Posterior vena cava (tissue), 2 donors: ENCODE measurements around the gene FHOD1. TPM values are rescaled to one million over a fixed set of nuclear protein-coding genes. Genes with fewer than 3 reads are reported as not detected.

Experiments
- DNase-seq: peaks from one replicate; pipeline ENCODE4 v3.0.0-alpha.2; 2020; ENCODE audit warnings: low spot score
- intact Hi-C, 2 donors: fragments of 100-400 bp; cut with DNase I; formaldehyde crosslinking; loops; one replicate each; pipeline versions ENCODE4 v1.14.1 to v1.14.2; 2022 to 2023
- microRNA-seq, 2 donors: library from miRNA; unstranded; fragments of <30 nt; microRNA quantifications; one replicate each; pipeline ENCODE4 v1.2.0, GENCODE V29; 2020 to 2021; ENCODE audit warnings: borderline microRNAs expressed in 2 of 2
- total RNA-seq, 2 donors: library from RNA; stranded (reverse); fragmentation: NEBNext Ultra II Directional; extraction: Animal tissue kit (Norgen Biotek cat#: 25700); gene quantifications; one replicate each; pipeline ENCODE4 v1.2.1, GENCODE V29; 2021
- donor health status: DM: yes; HTN: yes; CAD: no.
- donor health status: DM: yes; HTN: yes; CAD: no.

The FHOD1 gene
- total RNA-seq, 2 donors from 2014 or later: 23.8 to 32.9 TPM

DNA sequence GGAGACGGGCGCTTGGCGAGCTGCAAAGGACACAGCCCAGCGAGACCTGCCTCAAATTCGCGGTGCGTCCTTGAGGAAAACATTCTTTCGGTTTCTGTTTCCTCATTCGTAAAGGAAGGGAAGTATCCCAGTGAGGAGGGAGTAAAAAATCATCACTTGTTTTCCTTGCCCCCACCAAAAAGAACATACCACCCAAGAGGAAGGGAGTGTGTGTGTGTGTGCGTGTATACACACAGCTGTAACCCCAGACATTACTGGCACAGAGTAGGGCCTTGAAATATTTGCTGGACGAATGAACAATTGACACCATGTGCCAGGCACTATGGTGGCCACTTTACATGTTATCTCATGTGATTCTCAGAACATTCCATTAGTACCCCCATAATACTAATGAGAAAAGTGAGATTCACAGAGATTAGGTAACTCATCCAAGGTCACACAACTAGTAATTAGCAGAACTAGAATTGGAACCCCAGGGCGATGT, 61.6 kb downstream of the FHOD1 start:
- intact Hi-C loops: loop anchor here (2.0 to 10.0 kb wide), 2 partner anchors 211 to 229 kb away; no protein-coding TSS in a partner anchor
- no peak for DNase-seq

DNA sequence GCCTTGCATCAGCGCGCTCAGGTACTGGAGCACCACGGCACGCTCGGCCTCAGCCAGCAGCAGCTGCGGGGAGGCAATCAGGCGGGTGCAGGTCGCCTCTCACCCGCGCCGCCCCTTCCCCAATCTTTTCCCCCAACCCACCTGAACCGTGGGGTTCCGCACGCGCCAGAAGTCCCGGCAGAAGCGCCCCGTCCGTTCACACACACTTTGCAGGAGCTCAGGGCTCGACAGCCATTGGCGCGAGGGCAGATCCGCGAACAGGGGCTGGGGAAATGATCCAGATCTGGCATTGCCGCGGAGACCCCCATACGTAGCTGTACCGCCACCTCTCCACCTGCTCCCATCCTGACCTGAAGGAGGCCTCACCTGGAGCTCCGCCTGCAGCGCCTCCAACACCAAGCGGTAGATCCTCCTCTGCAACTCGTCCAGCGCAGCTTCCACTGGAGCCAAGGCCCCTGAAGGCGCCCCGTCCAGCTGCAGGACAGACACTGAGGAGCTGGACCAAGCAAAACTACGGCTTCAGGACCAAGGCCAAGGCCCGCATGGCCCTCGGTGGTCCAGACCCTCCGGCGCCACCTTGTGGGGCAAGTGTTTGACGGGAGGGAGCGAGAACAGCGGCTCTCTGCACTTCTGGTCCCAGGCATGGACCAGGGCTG, 62.2 kb downstream of the FHOD1 start:
- intact Hi-C loops: loop anchor here in 1 of 2 donors (10.0 kb wide), 1 partner anchor 210 kb away; no protein-coding TSS in a partner anchor
- DNase-seq: peak; percentile 98

- intact Hi-C loops: loop anchor here in 1 of 2 donors (10.0 kb wide), 1 partner anchor 210 kb away; no protein-coding TSS in a partner anchor
- no peak for DNase-seq
Measured at GRCh38 chr16:67184453-67184994, 62.8 kb downstream of the FHOD1 start.

DNA sequence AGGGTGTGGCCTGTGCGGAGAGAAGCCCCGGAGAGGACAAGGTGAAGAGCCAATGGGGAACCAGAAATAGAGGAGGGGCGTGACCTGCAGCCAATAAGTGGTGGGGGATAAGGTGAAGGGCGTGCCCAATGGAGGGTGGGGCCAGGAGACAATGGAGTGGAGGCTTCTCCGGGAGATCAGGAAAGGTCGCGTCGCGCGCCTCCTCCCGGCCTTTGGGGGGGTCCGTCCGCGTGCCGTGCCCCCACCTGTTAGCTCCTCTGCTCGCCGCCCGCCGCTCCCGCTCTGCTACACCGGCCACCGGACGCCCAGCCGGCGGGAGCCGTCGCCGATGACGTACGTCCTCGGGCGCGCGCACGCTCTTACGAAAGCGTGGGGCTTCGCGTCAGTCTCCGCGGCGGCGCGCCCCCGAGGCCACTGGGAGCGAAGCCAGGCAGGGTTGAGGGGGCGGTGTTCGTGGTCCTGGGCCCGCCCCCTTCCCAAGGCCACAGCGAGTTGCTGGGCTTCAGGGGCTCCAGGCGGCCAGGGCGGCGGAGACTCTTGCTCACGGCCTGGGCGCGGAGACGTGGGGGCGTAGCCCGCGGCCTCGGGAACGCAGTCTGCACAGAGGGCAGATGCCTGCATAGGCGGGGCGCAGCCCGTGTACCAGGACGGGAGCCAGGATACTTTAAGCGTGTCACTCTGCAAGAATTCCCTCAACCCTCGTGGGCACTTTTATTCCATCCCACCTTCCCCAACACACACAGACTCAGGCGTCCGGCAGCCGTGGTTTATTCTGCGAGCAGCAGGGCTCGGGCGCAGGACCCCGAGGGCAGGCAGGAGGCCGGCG, 63.4 kb downstream of the FHOD1 start, which contains the start of gene MATCAP1:
TSS of gene MATCAP1 (minus strand) at position 337 of the 826 bp plus-strand sequence. CDS start 3,353 bp downstream, outside the sequence.
- peak; percentile 97 for DNase-seq
- intact Hi-C loops: loop anchor here in 1 of 2 donors (10.0 kb wide), 1 partner anchor 209 kb away; no protein-coding TSS in a partner anchor

GRCh38 chr16:67183284-67183626, 64.0 kb downstream of the FHOD1 start:
- no peak for DNase-seq
- intact Hi-C loops: loop anchor here in 1 of 2 donors (10.0 kb wide), 1 partner anchor 208 kb away; no protein-coding TSS in a partner anchor

DNA sequence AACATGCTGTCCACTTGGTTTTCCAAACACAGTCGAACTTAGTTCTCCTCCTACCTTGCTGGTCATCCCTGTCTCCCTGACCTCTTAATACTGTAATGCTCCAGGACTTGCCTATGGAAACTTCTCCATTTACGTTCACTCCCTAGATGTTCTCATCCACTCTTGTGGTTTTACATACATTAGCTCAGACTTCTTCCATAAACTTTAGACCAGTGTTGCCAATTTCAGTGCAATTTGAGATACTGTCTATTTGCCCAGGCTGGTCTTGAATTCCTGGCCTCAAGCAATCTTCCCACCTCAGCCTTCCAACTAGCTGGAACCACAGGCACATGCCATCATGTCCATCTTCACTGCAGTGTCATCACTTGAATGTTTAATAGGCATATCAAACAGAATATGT, 65.0 kb downstream of the FHOD1 start:
- no peak for DNase-seq
- intact Hi-C loops: loop anchor here in 1 of 2 donors (10.0 kb wide), 1 partner anchor 207 kb away; no protein-coding TSS in a partner anchor

DNA sequence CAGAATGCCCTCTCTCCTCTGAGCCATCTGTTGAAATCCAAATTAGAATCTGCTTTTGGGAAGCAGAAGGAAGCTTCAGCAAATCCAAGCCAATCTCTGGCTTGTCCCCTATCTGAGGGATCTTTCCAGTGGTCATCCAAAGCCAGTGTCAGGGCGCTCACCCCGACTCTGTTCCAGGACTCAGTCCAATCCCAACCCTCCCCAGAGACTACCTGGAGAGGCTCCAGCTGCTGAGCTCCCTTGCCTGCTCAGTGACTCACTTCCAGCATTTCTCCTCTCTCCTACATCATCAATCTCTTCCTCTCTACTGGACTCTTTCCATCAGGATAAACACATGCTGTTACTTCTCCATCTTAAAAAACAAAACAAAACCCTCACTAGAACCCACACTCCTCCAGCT, 65.9 kb downstream of the FHOD1 start:
- intact Hi-C loops: loop anchor here in 1 of 2 donors (10.0 kb wide), 1 partner anchor 207 kb away; no protein-coding TSS in a partner anchor
- DNase-seq: peak; percentile 92

DNA sequence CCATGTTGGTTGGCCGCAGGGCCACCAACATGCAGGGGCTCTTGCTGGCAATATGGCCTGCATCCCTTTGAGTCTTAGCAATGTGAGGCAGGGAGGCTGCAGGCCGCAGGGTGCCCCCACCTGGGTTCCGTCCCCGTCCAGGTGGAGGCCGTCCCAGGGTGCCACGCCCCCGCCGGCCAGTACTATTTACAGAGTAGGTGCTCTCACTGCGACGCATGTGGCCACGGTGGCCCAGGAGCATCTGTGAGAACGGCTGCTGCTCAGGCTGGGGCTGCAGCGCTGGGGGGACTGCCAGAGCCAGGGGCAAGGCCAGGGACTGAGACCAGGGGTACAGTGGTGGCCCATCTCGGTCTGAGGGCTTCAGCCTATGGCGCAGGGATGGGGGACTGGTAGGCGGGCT, 67.1 kb downstream of the FHOD1 start:
- no peak for DNase-seq
- intact Hi-C loops: loop anchor here in 1 of 2 donors (10.0 kb wide), 1 partner anchor 205 kb away; no protein-coding TSS in a partner anchor

DNA sequence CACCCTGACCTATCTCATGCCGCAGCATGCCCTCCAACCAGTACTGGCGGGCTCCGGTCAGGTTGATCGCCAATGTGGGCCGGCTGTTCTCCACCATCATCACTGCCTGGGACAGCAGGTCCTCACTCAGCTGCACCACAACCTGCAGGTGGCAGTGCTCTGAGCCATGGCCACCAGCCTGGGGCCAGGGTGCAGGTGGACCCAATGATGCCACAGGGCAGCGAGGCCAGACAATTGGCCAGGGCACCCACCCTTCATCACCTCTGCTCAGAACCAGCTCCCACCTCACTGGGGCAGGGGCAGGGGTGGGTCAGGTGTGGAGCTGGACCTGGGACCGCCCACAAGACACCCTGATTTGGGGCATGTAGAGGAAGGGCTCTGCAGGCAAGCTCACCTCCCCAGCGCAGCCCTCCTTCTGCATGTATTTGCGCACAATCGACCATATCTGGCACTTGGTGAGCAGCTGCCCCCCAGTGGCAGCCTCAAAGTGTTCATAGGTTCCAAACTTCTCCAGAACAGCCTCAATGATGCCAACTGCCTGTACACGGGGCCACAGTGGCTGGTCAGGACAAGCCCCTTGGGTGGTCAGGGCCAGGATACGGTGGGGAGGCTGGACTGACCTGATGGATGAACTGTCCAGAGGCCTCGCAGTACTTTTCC, 67.7 kb downstream of the FHOD1 start:
- intact Hi-C loops: loop anchor here in 1 of 2 donors (10.0 kb wide), 1 partner anchor 205 kb away; no protein-coding TSS in a partner anchor

More for the DNA sequence above, 67.7 kb downstream of the FHOD1 start:
- no peak for DNase-seq

Small RNA genes within 50 kb of the gene (microRNA-seq; reads per million reads assigned to microRNA genes)
- 137 to 214 reads per million in 2 donors for gene MIR328

Other genes with a start within 250 kb of the FHOD1 start
- gene CBFB, start 218.3 kb downstream of the FHOD1 start, total RNA-seq: 10 to 100 TPM; 39.7 to 42.0 TPM
- gene PHAF1, start 137.5 kb downstream of the FHOD1 start, total RNA-seq: 10 to 100 TPM; 10.4 to 12.0 TPM
- 10 to 100 TPM; 13.0 to 22.0 TPM for gene B3GNT9, start 96.5 kb downstream of the FHOD1 start, total RNA-seq
- 10 to 100 TPM; 15.6 to 17.4 TPM for gene TRADD, start 87.6 kb downstream of the FHOD1 start, total RNA-seq
- 10 to 100 TPM in 1 of 2 donors, 1 to 10 TPM in 1; 9.2 to 13.0 TPM for gene FBXL8, start 87.5 kb downstream of the FHOD1 start, total RNA-seq
- gene HSF4, start 82.7 kb downstream of the FHOD1 start, total RNA-seq: 10 to 100 TPM; 25.8 to 40.1 TPM
- gene NOL3, start 76.9 kb downstream of the FHOD1 start, total RNA-seq: 10 to 100 TPM; 18.8 to 31.6 TPM
- 10 to 100 TPM; 18.3 to 22.1 TPM for gene MATCAP1, start 63.5 kb downstream of the FHOD1 start, total RNA-seq
- gene EXOC3L1, start 57.3 kb downstream of the FHOD1 start, total RNA-seq: 1 to 10 TPM; 1.6 to 3.1 TPM
- 10 to 100 TPM; 42.0 to 43.8 TPM for gene E2F4, start 55.3 kb downstream of the FHOD1 start, total RNA-seq
- 1 to 10 TPM in 1 of 2 donors, under 1 TPM in 1; 0.93 to 1.2 TPM for gene ELMO3, start 48.4 kb downstream of the FHOD1 start, total RNA-seq
- 10 to 100 TPM; 25.1 to 33.1 TPM for gene TMEM208, start 20.4 kb downstream of the FHOD1 start, total RNA-seq
- 1 to 10 TPM in 1 of 2 donors, under 1 TPM in 1; 0.57 to 1.1 TPM for gene SLC9A5, start 1.5 kb upstream of the FHOD1 start, total RNA-seq
- gene PLEKHG4, start 32.1 kb upstream of the FHOD1 start, total RNA-seq: 1 to 10 TPM; 3.2 to 5.4 TPM
- gene KCTD19, start 79.3 kb upstream of the FHOD1 start, total RNA-seq: not detected
- under 1 TPM in 1 of 2 donors, not detected in 1; 0.56 TPM for gene LRRC36, start 79.3 kb upstream of the FHOD1 start, total RNA-seq
- 10 to 100 TPM in 1 of 2 donors, 1 to 10 TPM in 1; 8.2 to 39.3 TPM for gene TPPP3, start 146.0 kb upstream of the FHOD1 start, total RNA-seq
- gene ZDHHC1, start 169.0 kb upstream of the FHOD1 start, total RNA-seq: 10 to 100 TPM; 10.7 to 11.3 TPM
- gene HSD11B2, start 183.6 kb upstream of the FHOD1 start, total RNA-seq: 1 to 10 TPM in 1 of 2 donors, under 1 TPM in 1; 0.43 to 3.2 TPM
- 10 to 100 TPM; 56.7 to 73.4 TPM for gene ATP6V0D1, start 233.7 kb upstream of the FHOD1 start, total RNA-seq
- not detected for gene AGRP, start 236.1 kb upstream of the FHOD1 start, total RNA-seq